ENCODE measurements around the gene MAP7. TPM values are rescaled to one million over a fixed set of nuclear protein-coding genes. Genes with fewer than 3 reads are reported as not detected.

Gene MAP7
- total and polyA plus RNA-seq, 9 of the 15 experiments (the other 6 are each of a cell fraction or from before 2014, with no cell fraction given), result 0.76 to 7.7 (median 3.9) TPM

GRCh38 chr6:136333824-136334464 is 216.3 kb downstream of the MAP7 start (continued):
- TF ChIP-seq ARID4B (CRISPR knock-in tag; IDR thresholded peaks at IDR 0.05) (no peak; the same call in 1 of the 2 replicates), HDAC6 (IDR thresholded peaks at IDR 0.05; ENCODE audit: low read depth, low read length) (no peak), GATA2 (CRISPR knock-in tag; IDR thresholded peaks at IDR 0.05) (no peak), PRPF4 (IDR thresholded peaks at IDR 0.05; ENCODE audit: insufficient read depth, low read depth, low read length, poor library complexity, severe bottlenecking) (no peak), ZNF143 (CRISPR knock-in tag; IDR thresholded peaks at IDR 0.05) (no peak), NBN (IDR thresholded peaks at IDR 0.05; ENCODE audit: low read depth) (0 out of 2 replicates have a peak, but pooled peaks have one; percentile 53), CHD2 (IDR thresholded peaks at IDR 0.05; ENCODE audit: low read depth, low read length) (no peak), CCAR2 (IDR thresholded peaks at IDR 0.05; ENCODE audit: low read depth, low read length) (no peak), ZNF175 (CRISPR knock-in tag; IDR thresholded peaks at IDR 0.05; ENCODE audit: low read depth) (no peak), CAMTA2 (CRISPR knock-in tag; conservative IDR thresholded peaks at IDR 0.05) (no peak), BRD9 (IDR thresholded peaks at IDR 0.05; ENCODE audit: low read depth, partially characterized antibody) (no peak), ZBTB2 (IDR thresholded peaks at IDR 0.05) (no peak), PYGO2 (tag; IDR thresholded peaks at IDR 0.05) (no peak), HMG20A (CRISPR knock-in tag; conservative IDR thresholded peaks at IDR 0.05) (no peak), ZNF3 (CRISPR knock-in tag; IDR thresholded peaks at IDR 0.05) (no peak), CREB5 (CRISPR knock-in tag; IDR thresholded peaks at IDR 0.05) (no peak), KDM1A (IDR thresholded peaks at IDR 0.05) (no peak), HEY1 (CRISPR knock-in tag; IDR thresholded peaks at IDR 0.05; ENCODE audit: borderline replicate concordance) (no peak), RBM25 (IDR thresholded peaks at IDR 0.05; ENCODE audit: low read depth, low read length, severe bottlenecking) (no peak), ELF4 (CRISPR knock-in tag; IDR thresholded peaks at IDR 0.05) (peak; percentile 35; the same call in 1 of the 2 replicates), NFE2 (IDR thresholded peaks at IDR 0.05; ENCODE audit: low read depth) (no peak), CBFA2T3 (IDR thresholded peaks at IDR 0.05) (peak; percentile 57)
